Activated CD8-positive, alpha-beta memory T cell treated with anti-CD3 and anti-CD28 coated beads, Interleukin-2, amount 10 ng/mL, durations not matched to agents 7 days and 5 days (primary cell): ENCODE data around the gene KRTAP21-1. TPM values are rescaled to one million over a fixed set of nuclear protein-coding genes. Genes with fewer than 3 reads are reported as not detected.
"Not testable (repeated sequence)": the region's sequence is repeated elsewhere in the genome, so short reads cannot be mapped to it uniquely, and the experiment has no call there.

Experiments
- ATAC-seq: fragments of 150-1000 bp; cut with Tn5 transposase; one replicate; pipeline ENCODE4 v1.10.0; 2021; ENCODE audit warnings: moderate library complexity
- CTCF ChIA-PET: fragments of 350-600 bp; sonication (Branson Sonifier 250); formaldehyde crosslinking; loops from one replicate; lab custom pipeline; 2021; ENCODE audit warnings: antibody characterized with exemption; lab: Charles Lee
- DNase-seq: peaks from one replicate; pipeline ENCODE4 v3.0.0-alpha.2; 2020
- H3K27ac Mint-ChIP-seq: one replicate; pipeline ENCODE4 v1.8.0; 2021; ENCODE audit warnings: mild to moderate bottlenecking, mixed read lengths
- H3K27me3 Mint-ChIP-seq: one replicate; pipeline ENCODE4 v1.8.0; 2021; ENCODE audit warnings: mixed read lengths
- H3K36me3 Mint-ChIP-seq: one replicate; pipeline ENCODE4 v1.8.0; 2021; ENCODE audit warnings: mild to moderate bottlenecking, mixed read lengths
- H3K4me1 Mint-ChIP-seq: one replicate; pipeline ENCODE4 v1.8.0; 2021; ENCODE audit warnings: mixed read lengths
- H3K4me3 Mint-ChIP-seq: one replicate; pipeline ENCODE4 v1.8.0; 2021; ENCODE audit warnings: mild to moderate bottlenecking, moderate library complexity, mixed read lengths
- H3K9me3 Mint-ChIP-seq: one replicate; pipeline ENCODE4 v1.8.0; 2022; ENCODE audit warnings: low read depth, mixed read lengths
- total RNA-seq, 2 experiments: library from RNA; stranded (reverse); gene quantifications; one replicate each; pipeline ENCODE4 v1.2.3, GENCODE V29; 2021

Gene KRTAP21-1
- total RNA-seq = not detected

DNA sequence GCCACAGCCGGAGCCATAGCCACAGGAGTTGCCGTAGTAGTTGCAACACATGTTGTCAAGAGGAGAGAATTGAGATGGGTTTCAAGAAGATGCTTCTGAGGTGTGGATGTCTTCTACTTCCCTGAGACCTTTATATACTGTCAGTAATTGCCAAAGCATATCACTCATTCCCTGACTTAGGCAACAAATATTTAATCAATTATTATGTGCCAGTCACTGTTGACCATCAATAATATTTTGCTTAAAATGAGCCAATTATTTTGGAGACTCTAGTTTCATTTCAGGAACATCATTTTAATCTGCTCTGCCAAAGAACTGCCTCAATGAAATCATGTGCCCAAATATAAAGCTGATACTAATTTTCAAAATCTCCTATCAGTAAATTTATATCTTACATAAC lies at the start of gene KRTAP21-1:
Gene KRTAP21-1, minus strand, starts transcription at position 101 of the 400 bp plus-strand sequence. Its CDS starts 50 bp downstream, at position 51.
- H3K27ac Mint-ChIP-seq, H3K4me1 Mint-ChIP-seq, H3K27me3 Mint-ChIP-seq, H3K9me3 Mint-ChIP-seq, H3K4me3 Mint-ChIP-seq, ATAC-seq, H3K36me3 Mint-ChIP-seq, DNase-seq, CTCF ChIA-PET: not testable (repeated sequence)

DNA sequence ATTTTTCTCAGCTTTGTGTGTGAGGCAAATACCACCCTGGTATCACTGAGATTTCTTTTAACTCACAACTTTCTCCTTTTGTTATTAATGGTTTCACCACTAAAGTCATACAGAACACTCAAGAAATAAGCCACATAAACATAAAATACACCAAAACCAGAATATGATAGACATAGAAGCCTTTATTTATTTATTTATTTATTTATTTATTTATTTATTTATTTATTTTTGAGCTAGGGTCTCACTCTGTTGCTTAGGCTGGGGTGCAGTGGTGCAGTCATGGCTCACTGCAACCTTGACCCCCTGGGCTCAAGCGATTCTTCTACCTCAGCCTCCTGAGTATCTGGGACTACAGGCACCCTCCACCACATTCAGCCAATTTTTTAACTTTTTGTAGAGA lies 45.4 kb upstream of the KRTAP21-1 start:
- Mint-ChIP-seq H3K4me1 (no peaks in the 10 kb centered on the region), H3K27me3 (no peaks in the 10 kb centered on the region), H3K4me3 (no peak overlapping the region), H3K9me3 (no peaks in the 10 kb centered on the region), H3K27ac (no peak overlapping the region), H3K36me3 (no peaks in the 10 kb centered on the region)
- no peak for ATAC-seq
- DNase-seq = no peak
- CTCF ChIA-PET = no interaction called here

- H3K4me1 Mint-ChIP-seq = no peaks in the 10 kb centered on the region
- CTCF ChIA-PET = no interaction called here
- ATAC-seq (no peak), DNase-seq (no peak)
- no peaks in the 10 kb centered on the region for H3K27me3 Mint-ChIP-seq
- H3K27ac Mint-ChIP-seq = no peak overlapping the region
- H3K36me3 Mint-ChIP-seq = no peaks in the 10 kb centered on the region
- no peak overlapping the region for H3K4me3 Mint-ChIP-seq
- H3K9me3 Mint-ChIP-seq = no peaks in the 10 kb centered on the region
Observed at GRCh38 chr21:30793581-30794314, 38.5 kb upstream of the KRTAP21-1 start.

- ATAC-seq = no peak
- DNase-seq = no peak
- Mint-ChIP-seq H3K4me3 (no peak overlapping the region), H3K36me3 (no peaks in the 10 kb centered on the region), H3K27ac (no peak overlapping the region), H3K4me1 (no peaks in the 10 kb centered on the region), H3K9me3 (no peaks in the 10 kb centered on the region), H3K27me3 (no peaks in the 10 kb centered on the region)
- CTCF ChIA-PET = no interaction called here
Observed at GRCh38 chr21:30779249-30779648, 24.0 kb upstream of the KRTAP21-1 start.

- no peaks in the 10 kb centered on the region for H3K36me3 Mint-ChIP-seq
- H3K27ac Mint-ChIP-seq = no peak overlapping the region
- no peak overlapping the region for H3K4me3 Mint-ChIP-seq
- DNase-seq = no peak
- CTCF ChIA-PET = no interaction called here
- H3K4me1 Mint-ChIP-seq = no peaks in the 10 kb centered on the region
- no peaks in the 10 kb centered on the region for H3K9me3 Mint-ChIP-seq
- no peaks in the 10 kb centered on the region for H3K27me3 Mint-ChIP-seq
- ATAC-seq = no peak
Observed at GRCh38 chr21:30769724-30770431, 14.7 kb upstream of the KRTAP21-1 start.

- Mint-ChIP-seq H3K4me3 (no peak overlapping the region), H3K9me3 (no peaks in the 10 kb centered on the region), H3K4me1 (no peaks in the 10 kb centered on the region), H3K36me3 (no peaks in the 10 kb centered on the region), H3K27me3 (no peaks in the 10 kb centered on the region), H3K27ac (no peak overlapping the region)
- CTCF ChIA-PET = no interaction called here
- ATAC-seq (no peak), DNase-seq (no peak)
Observed at GRCh38 chr21:30760776-30761175, 5.5 kb upstream of the KRTAP21-1 start.

DNA sequence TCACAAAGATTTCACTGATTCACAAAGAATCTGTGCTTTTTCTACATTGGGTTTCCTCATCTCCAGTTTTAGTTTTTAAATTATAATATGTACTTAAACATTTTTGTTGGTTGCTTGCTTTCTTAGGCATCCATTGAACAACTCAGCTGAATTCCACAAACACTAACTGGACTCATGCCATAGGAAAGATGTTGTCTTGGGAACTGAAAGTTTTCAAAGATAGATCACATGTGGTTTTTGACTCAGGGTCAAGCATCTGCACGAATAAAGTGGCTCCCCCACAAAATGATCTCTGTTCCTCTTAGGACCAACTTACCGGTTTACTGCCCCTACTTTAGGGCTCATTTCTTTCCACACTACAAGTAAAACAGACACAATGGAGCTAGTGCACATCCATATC lies 3.1 kb upstream of the KRTAP21-1 start:
- Mint-ChIP-seq H3K4me3 (no peak overlapping the region), H3K4me1 (no peaks in the 10 kb centered on the region), H3K9me3 (no peaks in the 10 kb centered on the region), H3K36me3 (no peaks in the 10 kb centered on the region), H3K27ac (no peak overlapping the region), H3K27me3 (no peaks in the 10 kb centered on the region)
- DNase-seq (no peak), ATAC-seq (no peak)
- CTCF ChIA-PET = no interaction called here

GRCh38 chr21:30747159-30747558 lies 8.1 kb downstream of the KRTAP21-1 start, which contains the start of gene KRTAP21-2:
KRTAP21-2 (minus strand) TSS chr21:30747259; CDS start chr21:30747202, 57 bp downstream.
- H3K36me3 Mint-ChIP-seq = no peaks in the 10 kb centered on the region
- ATAC-seq = no peak
- no peak for DNase-seq
- no peak within 1 kb of the TSS for H3K27ac Mint-ChIP-seq
- CTCF ChIA-PET = no interaction called here
- no peak within 1 kb of the TSS for H3K4me3 Mint-ChIP-seq
- H3K9me3 Mint-ChIP-seq = no peaks in the 10 kb centered on the region
- no peaks in the 10 kb centered on the region for H3K27me3 Mint-ChIP-seq
- H3K4me1 Mint-ChIP-seq = no peaks in the 10 kb centered on the region

GRCh38 chr21:30740462-30740861 lies 14.8 kb downstream of the KRTAP21-1 start:
- no peak overlapping the region for H3K4me3 Mint-ChIP-seq
- no peak for DNase-seq
- no peaks in the 10 kb centered on the region for H3K4me1 Mint-ChIP-seq
- CTCF ChIA-PET = no interaction called here
- no peak overlapping the region for H3K27ac Mint-ChIP-seq
- no peak for ATAC-seq
- peaks cover 2% of the 10 kb centered on the region for H3K27me3 Mint-ChIP-seq
- H3K36me3 Mint-ChIP-seq = no peaks in the 10 kb centered on the region
- no peaks in the 10 kb centered on the region for H3K9me3 Mint-ChIP-seq

GRCh38 chr21:30733026-30733425 lies 22.2 kb downstream of the KRTAP21-1 start:
- H3K27me3 Mint-ChIP-seq = no peaks in the 10 kb centered on the region
- no peak overlapping the region for H3K4me3 Mint-ChIP-seq
- no peaks in the 10 kb centered on the region for H3K4me1 Mint-ChIP-seq
- no peak overlapping the region for H3K27ac Mint-ChIP-seq
- DNase-seq = no peak
- H3K9me3 Mint-ChIP-seq = no peaks in the 10 kb centered on the region
- CTCF ChIA-PET = no interaction called here
- no peak for ATAC-seq
- no peaks in the 10 kb centered on the region for H3K36me3 Mint-ChIP-seq

GRCh38 chr21:30726726-30727125 lies 28.5 kb downstream of the KRTAP21-1 start:
- no peak for DNase-seq
- no peak for ATAC-seq
- Mint-ChIP-seq H3K27ac (no peak overlapping the region), H3K36me3 (no peaks in the 10 kb centered on the region), H3K27me3 (no peaks in the 10 kb centered on the region), H3K4me3 (no peak overlapping the region), H3K4me1 (no peaks in the 10 kb centered on the region), H3K9me3 (no peaks in the 10 kb centered on the region)
- CTCF ChIA-PET = no interaction called here

- no peak overlapping the region for H3K27ac Mint-ChIP-seq
- H3K36me3 Mint-ChIP-seq = no peaks in the 10 kb centered on the region
- no peaks in the 10 kb centered on the region for H3K27me3 Mint-ChIP-seq
- peaks cover 3% of the 10 kb centered on the region for H3K9me3 Mint-ChIP-seq
- peaks cover 14% of the 10 kb centered on the region for H3K4me1 Mint-ChIP-seq
- DNase-seq (no peak), ATAC-seq (no peak)
- no peak overlapping the region for H3K4me3 Mint-ChIP-seq
- CTCF ChIA-PET = no interaction called here
Observed at GRCh38 chr21:30719401-30719800, 35.8 kb downstream of the KRTAP21-1 start.

DNA sequence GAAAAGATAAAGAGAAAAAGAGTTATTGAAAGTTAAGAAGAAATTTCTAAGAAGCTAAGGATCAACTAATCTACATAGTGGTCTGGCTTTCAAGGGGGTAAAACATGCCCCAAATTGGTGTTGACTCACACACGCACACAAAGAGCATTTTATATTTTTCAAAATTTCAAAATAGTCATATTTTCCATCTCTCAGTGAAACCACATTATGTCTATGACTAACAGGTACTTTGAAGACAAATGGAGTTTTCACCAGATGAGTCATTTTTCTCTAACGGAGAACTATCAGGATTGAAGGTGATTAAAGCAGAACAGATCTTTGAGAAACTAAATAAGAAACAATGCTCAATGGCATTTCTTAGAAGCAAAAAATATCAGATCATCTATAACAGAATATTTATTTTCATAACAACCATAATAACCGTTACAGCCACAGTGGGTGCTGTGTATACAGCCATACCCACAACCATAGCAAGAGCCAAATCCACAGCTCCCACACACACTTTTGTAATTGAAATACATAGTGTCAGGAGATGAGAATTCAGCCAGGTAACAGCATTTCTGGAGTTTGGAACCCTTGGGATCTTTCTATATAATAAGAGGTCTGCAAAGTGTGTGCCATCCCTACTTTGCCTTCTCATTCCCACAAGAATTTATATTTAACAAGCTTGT lies 36.9 kb downstream of the KRTAP21-1 start, which contains the start of gene KRTAP21-3:
Gene KRTAP21-3, minus strand, starts transcription at position 539 of the 671 bp plus-strand sequence. Its CDS starts 18 bp downstream, at position 521.
- DNase-seq = no peak
- CTCF ChIA-PET = no interaction called here
- H3K9me3 Mint-ChIP-seq = peaks cover 5% of the 10 kb centered on the region
- H3K4me3 Mint-ChIP-seq = no peak within 1 kb of the TSS
- no peaks in the 10 kb centered on the region for H3K27me3 Mint-ChIP-seq
- peaks cover 14% of the 10 kb centered on the region for H3K4me1 Mint-ChIP-seq
- H3K27ac Mint-ChIP-seq = no peak within 1 kb of the TSS
- peak; percentile 81 for ATAC-seq
- no peaks in the 10 kb centered on the region for H3K36me3 Mint-ChIP-seq
